ENCODE measurements around the gene NKTR. TPM values are rescaled to one million over a fixed set of nuclear protein-coding genes. Genes with fewer than 3 reads are reported as not detected.

Gene NKTR
- total RNA-seq, 1 experiment from 2014 or later, result 39.0 TPM

- no TSS peak for BruUV-seq (replicated peaks)
- in situ Hi-C loops (cut with HindIII; ENCODE audit: low pct_unique_long_range_greater_than_20kb, low sequenced_read_pairs), result no loop called here
- Histone ChIP-seq H3K9me3 (ENCODE audit: control insufficient read depth, insufficient read depth, low read depth, low read length) (no peaks in the 10 kb centered on the region), H3K36me3 (ENCODE audit: control insufficient read depth, insufficient read depth, low read length) (no peaks in the 10 kb centered on the region), H3K4me1 (ENCODE audit: control insufficient read depth, insufficient read depth, low read length) (no peaks in the 10 kb centered on the region), H3K4me3 (ENCODE audit: low read depth in 2 of 2, low read length in 2 of 2) (no peak overlapping the region), H3K27ac (ENCODE audit: low read length) (no peak overlapping the region), H3K27me3 (ENCODE audit: control insufficient read depth, insufficient read depth, low read length) (no peaks in the 10 kb centered on the region)
- ATAC-seq (no peak), DNase-seq (ENCODE audit: low read depth, low spot score) (no peak)
- ChIA-PET POLR2A (no interaction called here), CTCF (no interaction called here)
- TF ChIP-seq POLR2AphosphoS5 (IDR thresholded peaks at IDR 0.05; ENCODE audit: low read depth, low read length), result no peak
- no peak for TF ChIP-seq TCF7L2 (IDR thresholded peaks at IDR 0.05; ENCODE audit: low read depth, low read length)
- no peak for TF ChIP-seq SIN3A (IDR thresholded peaks at IDR 0.05; ENCODE audit: borderline replicate concordance, insufficient read depth, low read depth, low read length)
- TF ChIP-seq REST (IDR thresholded peaks at IDR 0.05; ENCODE audit: insufficient read depth in 1 of 2, low read depth in 2 of 2, low read length in 1 of 2), result no peak
- no peak for TF ChIP-seq CTCF (IDR thresholded peaks at IDR 0.05)
- intact Hi-C loops (cut with micrococcal nuclease; ENCODE audit: unreplicated experiment), result no loop called here
Measured at GRCh38 chr3:42661593-42662022, 61.1 kb downstream of the NKTR start.

GRCh38 chr3:42662037-42662812 lies 61.7 kb downstream of the NKTR start:
- ATAC-seq (no peak), DNase-seq (ENCODE audit: low read depth, low spot score) (no peak)
- no peaks in the 10 kb centered on the region for H3K4me1 ChIP-seq (ENCODE audit: control insufficient read depth, insufficient read depth, low read length)
- H3K4me3 ChIP-seq (ENCODE audit: low read depth in 2 of 2, low read length in 2 of 2), result no peak overlapping the region
- no TSS peak for BruUV-seq (replicated peaks)
- ChIA-PET POLR2A (no interaction called here), CTCF (no interaction called here)
- no peaks in the 10 kb centered on the region for H3K27me3 ChIP-seq (ENCODE audit: control insufficient read depth, insufficient read depth, low read length)
- intact Hi-C loops (cut with micrococcal nuclease; ENCODE audit: unreplicated experiment), result no loop called here
- no peak overlapping the region for H3K27ac ChIP-seq (ENCODE audit: low read length)
- H3K9me3 ChIP-seq (ENCODE audit: control insufficient read depth, insufficient read depth, low read depth, low read length), result no peaks in the 10 kb centered on the region
- in situ Hi-C loops (cut with HindIII; ENCODE audit: low pct_unique_long_range_greater_than_20kb, low sequenced_read_pairs), result no loop called here
- TF ChIP-seq SIN3A (IDR thresholded peaks at IDR 0.05; ENCODE audit: borderline replicate concordance, insufficient read depth, low read depth, low read length) (no peak), TCF7L2 (IDR thresholded peaks at IDR 0.05; ENCODE audit: low read depth, low read length) (no peak), CTCF (IDR thresholded peaks at IDR 0.05) (no peak), REST (IDR thresholded peaks at IDR 0.05; ENCODE audit: insufficient read depth in 1 of 2, low read depth in 2 of 2, low read length in 1 of 2) (no peak), POLR2AphosphoS5 (IDR thresholded peaks at IDR 0.05; ENCODE audit: low read depth, low read length) (no peak)
- H3K36me3 ChIP-seq (ENCODE audit: control insufficient read depth, insufficient read depth, low read length), result no peaks in the 10 kb centered on the region

Data from Panc1 (cell line).